DND-41 (cell line): Measurements from ENCODE around the gene WDR86.

Experiments used
- ATAC-seq: fragments of 200-7000 bp; cut with Tn5 transposase; 3 replicates; pipeline ENCODE4 v1.9.1; 2021; ENCODE audit warnings: low read depth; ENCODE audit not compliant: insufficient read depth
- DNase-seq: peaks from one replicate; pipeline ENCODE4 v3.0.0-alpha.2; 2020
- H2AFZ ChIP-seq: 2 replicates; pipeline ENCODE4 v1.6.0; 2012; ENCODE audit warnings: low read depth, low read length
- H3K27ac ChIP-seq: 2 replicates; pipeline ENCODE4 v1.5.1; 2012; ENCODE audit warnings: low read length, inconsistent platforms
- H3K27me3 ChIP-seq: fragments of 200-600 bp; sonication (generic); 2 replicates; pipeline ENCODE4 v1.6.0; 2012; ENCODE audit warnings: low read length, mild to moderate bottlenecking, inconsistent platforms; ENCODE audit not compliant: insufficient read depth, poor library complexity
- H3K36me3 ChIP-seq: 2 replicates; pipeline ENCODE4 v1.5.1; 2012; ENCODE audit warnings: low read length, inconsistent platforms; ENCODE audit not compliant: insufficient read depth
- H3K4me1 ChIP-seq: 2 replicates; pipeline ENCODE4 v1.5.1; 2012; ENCODE audit warnings: mild to moderate bottlenecking, low read length; ENCODE audit not compliant: insufficient read depth
- H3K4me2 ChIP-seq: 2 replicates; pipeline ENCODE4 v1.6.0; 2012; ENCODE audit warnings: mild to moderate bottlenecking, moderate library complexity, low read length, inconsistent platforms; ENCODE audit not compliant: insufficient read depth
- H3K4me3 ChIP-seq, 2 experiments: fragments of 200-600 bp in 1 of 2; shearing (Covaris generic) in 1 of 2; 2 replicates each; pipeline ENCODE4 v1.5.1; 2012 to 2016; ENCODE audit warnings: inconsistent platforms in 2 of 2, low read length in 2 of 2, mild to moderate bottlenecking in 2 of 2, low read depth in 1 of 2, moderate library complexity in 1 of 2
- H3K79me2 ChIP-seq: 2 replicates; pipeline ENCODE4 v1.6.0; 2012; ENCODE audit warnings: low read length, inconsistent platforms; ENCODE audit not compliant: insufficient read depth
- H3K9ac ChIP-seq: 2 replicates; pipeline ENCODE4 v1.6.0; 2012; ENCODE audit warnings: low read depth, mild to moderate bottlenecking, inconsistent platforms, low read length, moderate library complexity
- H3K9me3 ChIP-seq: 2 replicates; pipeline ENCODE4 v1.5.1; 2012; ENCODE audit warnings: low read length, moderate library complexity, mild to moderate bottlenecking, inconsistent platforms; ENCODE audit not compliant: insufficient read depth, severe bottlenecking
- H4K20me1 ChIP-seq: 2 replicates; pipeline ENCODE4 v1.6.0; 2012; ENCODE audit warnings: low read length; ENCODE audit not compliant: insufficient read depth
- EZH2 ChIP-seq: IDR thresholded peaks from 3 replicates; pipeline ENCODE4 v1.6.1; 2012; ENCODE audit warnings: borderline replicate concordance, low read depth, mild to moderate bottlenecking, moderate library complexity, low read length, inconsistent platforms; ENCODE audit not compliant: severe bottlenecking
- TF ChIP-seq, protein P1 (sequence below): IDR thresholded peaks from 2 replicates; pipeline ENCODE4 v1.5.1; 2012; ENCODE audit warnings: borderline replicate concordance, low read length, moderate library complexity, mild to moderate bottlenecking; ENCODE audit not compliant: poor library complexity, severe bottlenecking; ENCODE audit errors: extremely low read depth

The WDR86 gene

DNA sequence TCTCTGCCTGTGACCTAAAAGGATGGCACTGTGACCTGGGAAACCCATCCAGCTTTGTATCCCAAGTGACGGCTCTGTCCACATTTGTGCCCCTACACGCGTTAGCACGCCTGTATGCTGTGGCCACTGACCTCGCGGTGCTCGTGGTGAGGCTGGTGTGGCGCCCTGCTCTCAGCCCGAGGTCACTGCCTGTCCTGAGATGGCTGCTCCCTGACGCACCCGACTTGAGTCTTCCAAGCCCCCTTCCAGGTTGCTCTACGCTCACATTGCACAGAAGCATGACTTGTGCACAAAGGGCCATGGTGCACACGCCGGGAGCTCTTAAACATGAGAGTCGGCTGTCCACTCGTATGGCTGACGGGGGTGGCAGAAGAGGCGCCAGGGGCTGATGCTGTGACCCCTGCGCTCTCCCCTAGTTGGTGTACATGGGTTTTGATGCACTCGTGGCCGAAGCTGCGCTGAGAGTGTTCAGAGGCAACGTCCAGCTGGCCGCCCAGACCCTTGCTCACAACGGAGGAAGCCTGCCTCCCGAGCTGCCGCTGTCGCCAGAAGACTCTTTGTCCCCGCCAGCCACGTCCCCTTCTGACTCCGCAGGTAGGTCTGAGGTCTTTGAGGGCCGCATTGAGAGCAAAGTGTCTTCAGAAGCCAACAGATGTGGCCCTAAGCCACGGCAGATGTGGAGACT lies 33.5 kb downstream of the WDR86 start:
- Histone ChIP-seq H4K20me1 (no peaks in the 10 kb centered on the region), H3K79me2 (no peaks in the 10 kb centered on the region), H3K27me3 (no peaks in the 10 kb centered on the region), H3K9ac (no peak overlapping the region), H3K9me3 (no peaks in the 10 kb centered on the region), H3K4me1 (no peaks in the 10 kb centered on the region), H2AFZ (no peak overlapping the region), H3K36me3 (peaks cover 70% of the 10 kb centered on the region), H3K4me3 (no peak overlapping the region), H3K4me2 (no peak overlapping the region), H3K27ac (0 out of 2 replicates have a peak overlapping the region, but pooled peaks have one; percentile 7)
- ATAC-seq: no peak
- no peak for DNase-seq
- TF ChIP-seq EZH2: no peak
- TF ChIP-seq, protein P1, sequence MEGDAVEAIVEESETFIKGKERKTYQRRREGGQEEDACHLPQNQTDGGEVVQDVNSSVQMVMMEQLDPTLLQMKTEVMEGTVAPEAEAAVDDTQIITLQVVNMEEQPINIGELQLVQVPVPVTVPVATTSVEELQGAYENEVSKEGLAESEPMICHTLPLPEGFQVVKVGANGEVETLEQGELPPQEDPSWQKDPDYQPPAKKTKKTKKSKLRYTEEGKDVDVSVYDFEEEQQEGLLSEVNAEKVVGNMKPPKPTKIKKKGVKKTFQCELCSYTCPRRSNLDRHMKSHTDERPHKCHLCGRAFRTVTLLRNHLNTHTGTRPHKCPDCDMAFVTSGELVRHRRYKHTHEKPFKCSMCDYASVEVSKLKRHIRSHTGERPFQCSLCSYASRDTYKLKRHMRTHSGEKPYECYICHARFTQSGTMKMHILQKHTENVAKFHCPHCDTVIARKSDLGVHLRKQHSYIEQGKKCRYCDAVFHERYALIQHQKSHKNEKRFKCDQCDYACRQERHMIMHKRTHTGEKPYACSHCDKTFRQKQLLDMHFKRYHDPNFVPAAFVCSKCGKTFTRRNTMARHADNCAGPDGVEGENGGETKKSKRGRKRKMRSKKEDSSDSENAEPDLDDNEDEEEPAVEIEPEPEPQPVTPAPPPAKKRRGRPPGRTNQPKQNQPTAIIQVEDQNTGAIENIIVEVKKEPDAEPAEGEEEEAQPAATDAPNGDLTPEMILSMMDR: no peak

GRCh38 chr7:151375530-151376217 lies 34.2 kb downstream of the WDR86 start:
- no peak overlapping the region for H2AFZ ChIP-seq
- H3K79me2 ChIP-seq: no peaks in the 10 kb centered on the region
- no peak for DNase-seq
- no peak overlapping the region for H3K9ac ChIP-seq
- no peaks in the 10 kb centered on the region for H3K9me3 ChIP-seq
- no peaks in the 10 kb centered on the region for H3K4me1 ChIP-seq
- H3K4me2 ChIP-seq: no peak overlapping the region
- 0 out of 2 replicates have a peak overlapping the region, but pooled peaks have one; percentile 7 for H3K27ac ChIP-seq
- H3K27me3 ChIP-seq: no peaks in the 10 kb centered on the region
- H3K36me3 ChIP-seq: peaks cover 75% of the 10 kb centered on the region
- TF ChIP-seq, protein P1: no peak
- no peak for TF ChIP-seq EZH2
- H3K4me3 ChIP-seq: no peak overlapping the region
- no peaks in the 10 kb centered on the region for H4K20me1 ChIP-seq
- ATAC-seq: no peak

GRCh38 chr7:151374726-151375125 lies 35.1 kb downstream of the WDR86 start:
- no peaks in the 10 kb centered on the region for H3K9me3 ChIP-seq
- no peak overlapping the region for H3K4me2 ChIP-seq
- peaks cover 74% of the 10 kb centered on the region for H3K36me3 ChIP-seq
- no peaks in the 10 kb centered on the region for H4K20me1 ChIP-seq
- DNase-seq (no peak), ATAC-seq (no peak)
- no peak overlapping the region for H3K4me3 ChIP-seq
- H3K27ac ChIP-seq: no peak overlapping the region
- no peaks in the 10 kb centered on the region for H3K79me2 ChIP-seq
- no peaks in the 10 kb centered on the region for H3K4me1 ChIP-seq
- H3K9ac ChIP-seq: no peak overlapping the region
- H2AFZ ChIP-seq: no peak overlapping the region
- TF ChIP-seq, protein P1: no peak
- TF ChIP-seq EZH2: no peak
- no peaks in the 10 kb centered on the region for H3K27me3 ChIP-seq
